Neural cell (in vitro differentiated cells): ENCODE data around the gene TTC23L. TPM values are rescaled to one million over a fixed set of nuclear protein-coding genes. Genes with fewer than 3 reads are reported as not detected.

Source experiments
- H2AFZ ChIP-seq: fragments of 200-600, 300-800 bp; sonication (generic), shearing (Covaris generic); 2 replicates; pipeline ENCODE4 v1.6.0; 2014; ENCODE audit warnings: low read depth, mild to moderate bottlenecking, antibody characterized with exemption, low read length, moderate library complexity
- H3F3A ChIP-seq: fragments of 200-600 bp; shearing (Covaris generic); 2 replicates; pipeline ENCODE4 v1.6.1; 2016; ENCODE audit warnings: mild to moderate bottlenecking, moderate library complexity, mixed read lengths, antibody characterized with exemption, low read length; ENCODE audit not compliant: insufficient read depth, poor library complexity, severe bottlenecking
- H3K27ac ChIP-seq: fragments of 200-600, 300-800 bp; sonication (generic), shearing (Covaris generic); 2 replicates; pipeline ENCODE4 v1.5.1; 2014; ENCODE audit warnings: mild to moderate bottlenecking, low read length, moderate library complexity
- H3K27me3 ChIP-seq: fragments of 300-800, 200-600 bp; sonication (generic), shearing (Covaris generic); 2 replicates; pipeline ENCODE4 v1.6.0; 2014; ENCODE audit warnings: mild to moderate bottlenecking, low read depth, low read length, moderate library complexity; ENCODE audit not compliant: insufficient read depth
- H3K36me3 ChIP-seq: fragments of 300-800, 200-600 bp; sonication (generic), shearing (Covaris generic); 2 replicates; pipeline ENCODE4 v1.5.1; 2014; ENCODE audit warnings: mild to moderate bottlenecking, antibody characterized with exemption, low read length, moderate library complexity; ENCODE audit not compliant: insufficient read depth
- H3K4me2 ChIP-seq: fragments of 300-800, 200-600 bp; sonication (generic), shearing (Covaris generic); 2 replicates; pipeline ENCODE4 v1.6.0; 2014; ENCODE audit warnings: mild to moderate bottlenecking, low read length
- H3K4me3 ChIP-seq: fragments of 300-800, 200-600 bp; sonication (generic), shearing (Covaris generic); 2 replicates; pipeline ENCODE4 v1.5.1; 2014; ENCODE audit warnings: mild to moderate bottlenecking, low read length, moderate library complexity
- H3K79me2 ChIP-seq: fragments of 200-600 bp; shearing (Covaris generic); replicated peaks from 2 replicates; pipeline ENCODE4 v1.6.0; 2014; ENCODE audit warnings: mild to moderate bottlenecking, low read length, moderate library complexity; ENCODE audit not compliant: insufficient read depth
- H3K9ac ChIP-seq: fragments of 300-800, 200-600 bp; sonication (generic), shearing (Covaris generic); 2 replicates; pipeline ENCODE4 v1.6.1; 2016; ENCODE audit warnings: mild to moderate bottlenecking, low read length, mixed read lengths
- H3K9me2 ChIP-seq: fragments of 200-600 bp; shearing (Covaris generic); 2 replicates; pipeline ENCODE4 v1.6.1; 2016; ENCODE audit warnings: mild to moderate bottlenecking, low read length, mixed read lengths; ENCODE audit not compliant: insufficient read depth
- H3K9me3 ChIP-seq: fragments of 200-600, 300-800 bp; sonication (generic), shearing (Covaris generic); 2 replicates; pipeline ENCODE4 v1.6.1; 2016; ENCODE audit warnings: mild to moderate bottlenecking, mixed run types, low read length, moderate library complexity, mixed read lengths
- H4K20me1 ChIP-seq: fragments of 200-600 bp; shearing (Covaris generic); 2 replicates; pipeline ENCODE4 v1.6.1; 2016; ENCODE audit warnings: mild to moderate bottlenecking, mixed run types; ENCODE audit not compliant: insufficient read depth
- EP300 ChIP-seq: fragments of 450-650 bp; conservative IDR thresholded peaks from 2 replicates; pipeline ENCODE4 v1.6.1; 2014; ENCODE audit warnings: antibody characterized with exemption, mild to moderate bottlenecking, moderate library complexity; ENCODE audit not compliant: poor library complexity, severe bottlenecking
- EZH2 ChIP-seq: fragments of 200-600, 300-800 bp; shearing (Covaris generic), sonication (generic); IDR thresholded peaks from 2 replicates; pipeline ENCODE4 v1.6.1; 2014; ENCODE audit warnings: antibody characterized with exemption, low read length, borderline replicate concordance, mild to moderate bottlenecking; ENCODE audit not compliant: insufficient read depth, poor library complexity, severe bottlenecking
- MXI1 ChIP-seq: fragments of 450-650 bp; conservative IDR thresholded peaks from 2 replicates; pipeline ENCODE4 v1.6.1; 2014; ENCODE audit warnings: antibody characterized with exemption, mild to moderate bottlenecking; ENCODE audit not compliant: poor library complexity, severe bottlenecking
- POLR2AphosphoS5 ChIP-seq: IDR thresholded peaks from 2 replicates; pipeline ENCODE4 v1.6.1; 2012
- RAD21 ChIP-seq: fragments of 450-650 bp; conservative IDR thresholded peaks from 2 replicates; pipeline ENCODE4 v1.6.1; 2014; ENCODE audit warnings: antibody characterized with exemption, mild to moderate bottlenecking, moderate library complexity
- REST ChIP-seq: IDR thresholded peaks from 2 replicates; pipeline ENCODE4 v1.6.1; 2012; ENCODE audit warnings: borderline replicate concordance
- SMC3 ChIP-seq: fragments of 450-650 bp; conservative IDR thresholded peaks from 2 replicates; pipeline ENCODE4 v1.6.1; 2014; ENCODE audit warnings: antibody characterized with exemption, mild to moderate bottlenecking, moderate library complexity; ENCODE audit not compliant: poor library complexity
- TAF1 ChIP-seq: IDR thresholded peaks from 2 replicates; pipeline ENCODE4 v1.6.1; 2012; ENCODE audit warnings: low read depth
- polyA plus RNA-seq: library from polyadenylated mRNA; depleted of rRNA; stranded (reverse); fragments of >200 nt; gene quantifications from 2 replicates; pipeline ENCODE4 v1.2.3, GENCODE V29; 2014
- TF ChIP-seq, protein P1 (sequence below): fragments of 450-650 bp; IDR thresholded peaks from 2 replicates; pipeline ENCODE4 v1.5.1; 2014; ENCODE audit warnings: antibody characterized with exemption, mild to moderate bottlenecking, moderate library complexity; ENCODE audit not compliant: poor library complexity, severe bottlenecking

TTC23L gene
- polyA plus RNA-seq, 1 donor from 2014 or later = 8.3 TPM

DNA sequence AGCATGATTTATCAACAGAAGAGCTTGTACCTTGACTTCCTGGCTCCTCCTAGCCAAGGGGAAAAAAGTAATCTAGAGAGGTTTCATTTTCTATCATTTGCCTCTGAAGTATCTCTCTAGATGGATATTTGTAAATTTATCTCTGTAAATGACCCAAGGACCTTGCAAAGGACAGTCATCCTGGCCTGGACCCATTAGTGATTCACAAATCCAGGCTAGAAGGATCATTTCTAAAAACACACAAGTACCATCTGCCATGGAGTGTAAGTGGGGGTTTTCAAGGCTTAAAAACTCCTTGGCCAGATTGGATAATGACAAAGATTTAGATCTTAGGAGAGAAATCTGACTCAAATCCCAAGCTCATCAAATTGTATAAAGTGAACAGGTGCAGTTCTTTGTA, 8.1 kb downstream of the TTC23L start:
- H3K4me2 ChIP-seq = no peak overlapping the region
- no peaks in the 10 kb centered on the region for H3K27me3 ChIP-seq
- no peak overlapping the region for H2AFZ ChIP-seq
- peaks cover 6% of the 10 kb centered on the region for H3K36me3 ChIP-seq
- no peaks in the 10 kb centered on the region for H3F3A ChIP-seq
- H4K20me1 ChIP-seq = no peaks in the 10 kb centered on the region
- no peak overlapping the region for H3K27ac ChIP-seq
- H3K9ac ChIP-seq = no peak overlapping the region
- H3K9me2 ChIP-seq = no peaks in the 10 kb centered on the region
- no peaks in the 10 kb centered on the region for H3K9me3 ChIP-seq
- no peak for TF ChIP-seq POLR2AphosphoS5
- TF ChIP-seq, protein P1, sequence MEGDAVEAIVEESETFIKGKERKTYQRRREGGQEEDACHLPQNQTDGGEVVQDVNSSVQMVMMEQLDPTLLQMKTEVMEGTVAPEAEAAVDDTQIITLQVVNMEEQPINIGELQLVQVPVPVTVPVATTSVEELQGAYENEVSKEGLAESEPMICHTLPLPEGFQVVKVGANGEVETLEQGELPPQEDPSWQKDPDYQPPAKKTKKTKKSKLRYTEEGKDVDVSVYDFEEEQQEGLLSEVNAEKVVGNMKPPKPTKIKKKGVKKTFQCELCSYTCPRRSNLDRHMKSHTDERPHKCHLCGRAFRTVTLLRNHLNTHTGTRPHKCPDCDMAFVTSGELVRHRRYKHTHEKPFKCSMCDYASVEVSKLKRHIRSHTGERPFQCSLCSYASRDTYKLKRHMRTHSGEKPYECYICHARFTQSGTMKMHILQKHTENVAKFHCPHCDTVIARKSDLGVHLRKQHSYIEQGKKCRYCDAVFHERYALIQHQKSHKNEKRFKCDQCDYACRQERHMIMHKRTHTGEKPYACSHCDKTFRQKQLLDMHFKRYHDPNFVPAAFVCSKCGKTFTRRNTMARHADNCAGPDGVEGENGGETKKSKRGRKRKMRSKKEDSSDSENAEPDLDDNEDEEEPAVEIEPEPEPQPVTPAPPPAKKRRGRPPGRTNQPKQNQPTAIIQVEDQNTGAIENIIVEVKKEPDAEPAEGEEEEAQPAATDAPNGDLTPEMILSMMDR = no peak
- no peak for TF ChIP-seq TAF1
- TF ChIP-seq REST = no peak
- no peak for TF ChIP-seq EP300
- TF ChIP-seq SMC3 = no peak
- TF ChIP-seq EZH2 = no peak
- TF ChIP-seq RAD21 = no peak
- no peak overlapping the region for H3K4me3 ChIP-seq
- no peaks in the 10 kb centered on the region for H3K79me2 ChIP-seq

DNA sequence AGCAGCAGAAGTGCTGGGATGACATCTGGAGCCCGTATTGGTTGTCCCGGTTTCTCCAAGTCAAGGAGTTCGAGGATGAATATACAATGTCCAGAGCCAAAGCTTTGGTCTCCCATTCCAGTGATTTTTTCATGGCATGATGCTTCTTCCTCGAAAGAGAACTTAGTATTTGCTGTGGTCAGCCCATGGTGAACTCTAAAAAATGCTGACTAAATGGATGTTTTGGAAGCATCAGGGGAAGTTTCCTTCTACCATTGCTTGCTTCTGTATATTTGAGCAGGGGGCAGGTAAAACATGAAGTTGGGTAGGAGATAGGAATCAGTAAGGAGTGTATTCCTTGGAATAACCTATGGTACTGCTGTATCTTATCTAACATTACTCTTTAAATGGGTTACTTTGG, 8.6 kb downstream of the TTC23L start:
- no peak for TF ChIP-seq POLR2AphosphoS5
- TF ChIP-seq SMC3 = no peak
- TF ChIP-seq, protein P1 = no peak
- no peak for TF ChIP-seq MXI1
- no peak for TF ChIP-seq EZH2
- TF ChIP-seq REST = no peak
- no peak for TF ChIP-seq EP300
- no peak for TF ChIP-seq RAD21
- no peak for TF ChIP-seq TAF1
- peaks cover 6% of the 10 kb centered on the region for H3K36me3 ChIP-seq
- H3K27ac ChIP-seq = no peak overlapping the region
- H4K20me1 ChIP-seq = no peaks in the 10 kb centered on the region
- H3K79me2 ChIP-seq = no peaks in the 10 kb centered on the region
- no peaks in the 10 kb centered on the region for H3F3A ChIP-seq
- no peak overlapping the region for H3K4me3 ChIP-seq
- no peaks in the 10 kb centered on the region for H3K9me2 ChIP-seq
- H2AFZ ChIP-seq = no peak overlapping the region
- H3K9me3 ChIP-seq = no peaks in the 10 kb centered on the region
- no peaks in the 10 kb centered on the region for H3K27me3 ChIP-seq
- no peak overlapping the region for H3K9ac ChIP-seq
- no peak overlapping the region for H3K4me2 ChIP-seq
